ENCODE data around the gene ARMC8.

ARMC8 gene

DNA sequence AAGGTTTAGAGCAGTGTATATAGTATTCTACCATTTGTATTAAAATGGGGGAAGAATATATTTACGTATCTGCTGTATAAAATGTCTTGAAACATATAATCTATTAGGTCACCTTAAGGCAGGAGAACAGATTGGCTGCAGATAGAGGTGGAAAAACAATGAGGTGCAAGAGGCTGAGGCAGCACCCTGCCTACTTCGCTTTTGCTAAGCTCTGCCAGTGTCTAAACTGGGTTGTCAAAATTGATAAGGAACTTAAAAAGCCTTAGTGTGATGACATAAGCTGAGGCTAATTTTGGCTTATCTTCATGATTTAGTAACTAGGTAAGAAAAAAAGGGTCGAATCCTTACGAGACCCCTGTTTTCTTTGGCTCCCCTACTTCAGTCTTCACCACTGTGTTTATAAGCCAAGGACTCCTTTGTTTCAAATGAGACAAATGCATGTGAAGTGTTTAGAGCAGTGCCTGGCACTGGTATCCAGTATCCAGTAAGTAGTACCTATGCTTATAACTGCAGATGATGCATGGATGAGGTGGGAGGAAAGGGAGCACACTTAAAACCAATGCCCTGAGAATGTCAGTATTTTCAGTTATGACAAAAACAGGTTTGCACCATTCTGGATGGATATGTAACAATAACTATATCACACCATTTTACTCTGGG is 45.7 kb downstream of the ARMC8 start:
- TF ChIP-seq, protein P1, sequence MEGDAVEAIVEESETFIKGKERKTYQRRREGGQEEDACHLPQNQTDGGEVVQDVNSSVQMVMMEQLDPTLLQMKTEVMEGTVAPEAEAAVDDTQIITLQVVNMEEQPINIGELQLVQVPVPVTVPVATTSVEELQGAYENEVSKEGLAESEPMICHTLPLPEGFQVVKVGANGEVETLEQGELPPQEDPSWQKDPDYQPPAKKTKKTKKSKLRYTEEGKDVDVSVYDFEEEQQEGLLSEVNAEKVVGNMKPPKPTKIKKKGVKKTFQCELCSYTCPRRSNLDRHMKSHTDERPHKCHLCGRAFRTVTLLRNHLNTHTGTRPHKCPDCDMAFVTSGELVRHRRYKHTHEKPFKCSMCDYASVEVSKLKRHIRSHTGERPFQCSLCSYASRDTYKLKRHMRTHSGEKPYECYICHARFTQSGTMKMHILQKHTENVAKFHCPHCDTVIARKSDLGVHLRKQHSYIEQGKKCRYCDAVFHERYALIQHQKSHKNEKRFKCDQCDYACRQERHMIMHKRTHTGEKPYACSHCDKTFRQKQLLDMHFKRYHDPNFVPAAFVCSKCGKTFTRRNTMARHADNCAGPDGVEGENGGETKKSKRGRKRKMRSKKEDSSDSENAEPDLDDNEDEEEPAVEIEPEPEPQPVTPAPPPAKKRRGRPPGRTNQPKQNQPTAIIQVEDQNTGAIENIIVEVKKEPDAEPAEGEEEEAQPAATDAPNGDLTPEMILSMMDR (conservative IDR thresholded peaks at IDR 0.05) = no peak
- no peak overlapping the region for H3K27ac ChIP-seq

DNA sequence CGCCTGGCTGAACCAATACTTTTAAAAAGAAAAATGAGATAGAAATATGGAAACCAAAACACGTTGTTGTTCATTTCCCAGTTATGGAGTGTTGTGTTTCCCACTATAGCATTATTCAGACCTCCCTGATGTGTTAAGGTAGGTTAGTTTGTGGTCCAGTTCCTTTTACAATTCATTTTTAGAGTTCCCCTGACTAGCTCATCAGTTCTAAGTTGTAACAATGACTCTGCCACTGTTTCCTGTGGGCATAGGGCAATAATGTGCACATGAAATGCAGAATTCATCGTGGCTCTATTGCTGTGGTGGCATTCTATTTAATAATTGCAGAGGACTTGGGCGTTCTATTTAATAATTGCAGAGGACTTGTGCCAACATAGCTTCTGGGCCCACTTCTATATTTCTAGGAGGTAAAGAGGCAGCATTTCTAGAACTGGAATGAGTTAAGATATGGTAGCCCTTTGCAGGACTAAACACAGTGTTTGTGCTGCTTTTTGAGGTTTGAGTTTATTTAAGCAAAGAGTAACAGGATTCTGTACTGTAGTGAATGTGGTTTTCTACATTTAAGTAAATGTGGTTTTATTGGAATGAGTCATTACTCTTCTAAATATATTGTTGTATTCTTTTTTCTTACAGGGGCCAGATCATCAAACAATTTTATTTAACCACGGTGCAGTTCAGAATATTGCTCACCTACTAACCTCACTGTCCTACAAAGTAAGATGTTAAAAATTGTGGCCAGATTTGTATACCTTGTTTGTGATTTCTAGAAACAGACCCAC is 47.5 kb downstream of the ARMC8 start:
- H3K27ac ChIP-seq = no peak overlapping the region

DNA sequence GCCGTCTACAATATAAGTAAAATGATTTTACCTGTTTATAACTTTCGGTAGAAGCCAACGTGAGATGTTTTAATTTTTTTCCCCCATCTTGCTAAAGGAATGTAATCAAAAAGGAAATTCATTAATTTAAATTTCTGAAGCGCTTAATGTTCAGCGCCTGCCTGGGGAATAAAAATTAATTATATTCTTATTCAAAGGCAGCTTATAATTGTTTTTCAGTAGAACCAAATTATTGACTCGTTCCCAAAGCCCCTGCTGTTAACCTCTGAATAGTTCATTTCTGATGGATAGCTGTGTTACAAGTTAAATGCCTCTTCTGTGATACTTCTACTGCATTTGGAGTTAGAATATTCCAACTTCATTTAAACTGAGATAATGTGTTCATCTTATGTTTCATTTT is 51.6 kb downstream of the ARMC8 start:
- TF ChIP-seq, protein P1 (conservative IDR thresholded peaks at IDR 0.05) = no peak
- H3K27ac ChIP-seq = no peak overlapping the region

More for the DNA sequence above, 47.5 kb downstream of the ARMC8 start:
- TF ChIP-seq, protein P1 (conservative IDR thresholded peaks at IDR 0.05) = no peak

DNA sequence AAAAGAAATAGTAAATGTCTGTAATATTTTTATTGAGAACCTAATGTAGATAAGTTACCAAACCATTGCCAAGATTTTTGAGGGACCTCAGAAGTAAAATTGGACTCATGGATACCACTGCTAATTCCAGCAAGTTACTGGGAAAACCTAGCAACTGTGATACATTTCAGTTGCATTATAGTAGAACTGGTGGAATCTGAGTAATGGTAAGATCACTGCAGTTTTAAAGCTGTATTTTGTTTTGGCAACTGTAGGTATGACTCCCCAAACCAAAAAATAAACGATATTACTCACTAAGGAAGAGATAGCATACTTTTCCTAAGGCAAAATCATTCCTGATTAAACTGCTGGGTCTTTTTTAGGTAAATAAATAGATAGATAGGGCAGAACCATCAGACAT is 54.0 kb downstream of the ARMC8 start:
- H3K27ac ChIP-seq = no peak overlapping the region
- TF ChIP-seq, protein P1 (conservative IDR thresholded peaks at IDR 0.05) = no peak

DNA sequence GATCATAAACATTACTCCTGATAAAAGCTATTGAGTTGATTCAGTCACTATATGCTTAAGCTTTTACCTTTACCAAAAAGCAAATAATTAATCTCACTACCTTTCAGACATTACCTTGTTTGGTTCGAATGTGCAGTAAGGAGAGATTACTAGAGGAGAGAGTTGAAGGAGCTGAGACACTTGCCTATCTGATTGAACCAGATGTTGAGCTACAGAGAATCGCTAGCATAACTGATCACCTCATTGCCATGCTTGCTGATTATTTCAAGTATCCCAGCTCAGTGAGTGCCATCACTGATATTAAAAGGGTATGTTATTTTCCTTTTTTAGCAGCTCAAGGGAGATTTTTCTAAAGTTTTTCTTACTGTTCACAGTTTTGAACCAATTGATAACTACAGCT is 54.6 kb downstream of the ARMC8 start:
- no peak overlapping the region for H3K27ac ChIP-seq
- TF ChIP-seq, protein P1 (conservative IDR thresholded peaks at IDR 0.05) = no peak

DNA sequence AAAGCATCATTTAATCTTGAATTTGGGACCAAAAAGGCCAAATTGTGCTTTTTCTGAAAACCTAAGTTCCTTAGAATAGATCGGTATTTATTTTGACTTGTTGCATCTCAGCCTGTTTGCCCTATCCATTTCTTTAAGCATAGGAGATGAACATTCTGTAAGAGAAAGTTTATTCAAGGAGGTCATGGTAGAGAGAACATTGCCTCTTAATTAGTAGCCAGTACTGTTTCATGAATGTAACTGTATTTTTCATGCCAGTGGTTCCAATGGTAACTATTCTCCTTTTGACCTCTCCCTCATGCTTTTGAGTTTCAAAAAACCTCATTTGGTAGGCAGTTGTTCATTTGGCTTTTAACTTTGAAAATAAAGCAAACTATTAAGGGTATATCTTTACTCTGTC is 55.4 kb downstream of the ARMC8 start:
- TF ChIP-seq, protein P1 (conservative IDR thresholded peaks at IDR 0.05) = no peak
- no peak overlapping the region for H3K27ac ChIP-seq

DNA sequence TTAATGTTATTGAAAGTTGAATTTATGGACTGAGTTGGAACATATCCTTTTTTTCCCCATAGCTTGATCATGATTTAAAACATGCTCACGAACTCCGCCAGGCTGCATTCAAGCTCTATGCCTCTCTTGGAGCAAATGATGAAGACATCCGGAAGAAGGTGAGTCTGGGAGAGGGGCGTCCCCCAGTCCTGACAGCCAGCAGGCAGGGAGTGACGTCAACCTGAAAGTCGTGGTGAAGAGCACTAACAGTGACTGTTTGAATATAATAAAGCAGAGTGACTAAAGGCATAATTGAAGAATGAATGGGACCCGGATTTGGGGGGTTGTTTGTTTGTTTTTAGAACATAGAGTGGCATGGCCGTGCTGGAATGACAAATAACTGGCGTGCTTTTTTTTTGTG is 57.9 kb downstream of the ARMC8 start:
- TF ChIP-seq, protein P1 (conservative IDR thresholded peaks at IDR 0.05) = no peak
- no peak overlapping the region for H3K27ac ChIP-seq

All from VCaP (cell line).